Activated T-helper 1 cell treated with anti-CD3 and anti-CD28 coated beads, Interleukin-2, amount 50 U/mL, for 16 hours (primary cell): ENCODE data around the gene SEC24B.
A peak's percentile ranks its signal among the peaks of the same experiment; 100 is the strongest.
"Not testable (repeated sequence)": the region's sequence is repeated elsewhere in the genome, so short reads cannot be mapped to it uniquely, and the experiment has no call there.

Source experiments
- DNase-seq, 2 donors: peaks; one replicate each; pipeline ENCODE4 v3.0.0-alpha.2; 2020; ENCODE audit warnings: low read depth in 1 of 2, low spot score in 1 of 2

SEC24B gene

DNA sequence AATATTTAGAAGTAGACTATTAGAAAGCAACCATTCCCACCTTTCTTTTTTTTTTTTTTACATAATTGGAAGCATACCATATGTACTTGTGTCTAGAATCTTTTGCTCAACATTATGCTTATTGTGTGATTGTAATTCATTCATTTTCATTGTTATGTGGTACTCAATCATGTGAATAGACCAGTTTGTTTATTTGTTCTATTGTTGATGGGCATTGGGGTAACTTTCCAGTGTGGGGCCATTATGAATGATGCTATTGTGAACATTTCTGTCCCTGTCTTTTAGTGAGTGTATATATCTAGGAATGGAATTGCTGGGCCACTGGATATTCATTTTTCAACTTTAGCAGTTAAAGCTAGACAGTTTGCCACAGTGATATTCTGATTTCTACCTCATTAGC lies 63.9 kb downstream of the SEC24B start:
- no peak for DNase-seq

DNA sequence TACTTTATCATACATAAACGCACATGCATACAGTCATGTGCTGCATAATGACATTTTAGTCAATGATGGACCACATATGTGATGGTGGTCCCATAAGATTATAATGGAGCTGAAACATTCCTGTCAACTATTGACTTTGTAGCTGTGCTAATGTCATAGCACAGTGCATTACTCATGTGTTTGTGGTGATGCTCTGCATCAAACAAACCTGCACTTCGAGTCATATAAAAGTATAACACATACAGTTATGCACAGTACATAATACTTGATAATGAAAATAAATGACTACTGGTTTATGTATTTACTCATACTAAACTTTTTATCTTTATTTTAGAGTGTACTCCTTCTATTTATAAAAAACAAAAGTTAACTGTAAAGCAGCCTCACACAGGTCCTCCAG lies 65.9 kb downstream of the SEC24B start:
- no peak for DNase-seq

DNA sequence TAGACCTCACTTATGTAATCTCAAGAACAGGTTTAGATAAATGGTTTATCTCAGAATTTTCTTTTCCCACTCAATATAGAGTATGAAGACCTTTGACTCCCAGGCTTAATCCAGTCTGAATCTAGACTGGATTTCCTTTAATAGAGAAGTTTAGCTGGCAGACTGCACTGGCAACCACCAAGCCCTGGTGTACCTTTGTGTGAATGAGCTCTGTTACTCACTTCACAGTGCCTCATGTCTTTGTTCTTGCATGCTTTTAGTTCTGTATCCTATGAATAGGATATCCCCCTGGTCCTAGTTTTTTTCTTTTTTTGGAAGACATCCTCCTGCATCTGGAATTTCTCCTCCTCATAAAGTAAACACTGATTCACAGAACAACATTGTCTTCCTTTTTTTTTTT lies 73.3 kb downstream of the SEC24B start:
- no peak for DNase-seq

DNA sequence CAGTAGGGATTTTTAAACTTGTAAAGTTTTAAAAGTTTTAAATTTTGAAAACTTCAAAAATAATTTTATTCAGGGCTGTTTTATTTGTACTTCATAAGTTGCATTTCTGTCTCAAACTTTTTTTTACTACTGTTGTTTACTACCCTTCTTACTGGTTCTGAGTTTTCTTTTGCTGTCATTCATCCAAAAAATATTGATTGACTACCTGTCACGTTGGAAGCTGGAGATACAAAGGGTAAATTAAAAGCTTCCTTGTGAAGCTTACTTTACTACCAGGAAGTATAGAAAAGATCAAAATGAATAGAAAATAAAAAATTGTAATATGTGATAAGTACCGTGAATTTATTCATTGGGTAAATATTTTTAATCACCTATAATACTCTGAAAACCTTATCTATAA lies 77.1 kb downstream of the SEC24B start:
- no peak for DNase-seq

DNA sequence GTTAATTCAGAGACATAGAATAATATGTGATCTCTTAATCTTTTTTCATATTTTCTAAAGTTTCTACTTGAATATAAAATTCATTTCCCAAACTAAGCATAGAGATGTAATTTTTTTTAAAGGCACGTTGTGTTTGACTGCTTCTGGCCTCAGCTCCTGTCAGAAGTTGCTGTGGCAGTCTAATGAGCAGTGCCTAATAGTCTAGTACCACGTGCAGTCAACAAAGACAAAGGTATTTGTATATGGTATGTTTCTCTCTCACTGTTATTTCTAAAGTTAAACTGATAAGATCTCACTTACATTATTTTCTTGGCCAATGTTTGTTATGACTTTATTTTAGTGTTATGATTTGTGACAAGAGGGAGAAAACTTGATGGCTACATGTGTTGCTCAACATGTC lies 77.8 kb downstream of the SEC24B start:
- DNase-seq, result no peak

DNA sequence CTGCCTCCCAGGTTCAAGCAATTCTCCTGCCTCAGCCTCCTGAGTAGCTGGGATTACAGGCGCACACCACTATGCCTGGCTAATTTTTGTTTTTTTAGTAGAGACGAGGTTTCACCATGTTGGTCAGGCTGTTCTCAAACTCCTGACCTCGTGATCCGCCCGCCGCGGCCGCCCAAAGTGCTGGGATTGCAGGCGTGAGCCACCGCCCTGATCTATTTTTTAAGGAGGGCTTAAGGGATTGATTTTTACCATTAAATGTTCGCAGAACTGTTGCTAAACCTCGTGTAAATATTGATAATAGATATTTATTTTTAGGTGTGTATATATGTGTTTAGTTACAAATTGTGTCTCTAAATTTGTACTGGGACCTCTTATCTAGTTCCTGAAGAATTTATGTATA lies 79.8 kb downstream of the SEC24B start:
- not testable (repeated sequence) for DNase-seq

- no peak for DNase-seq
These were observed 98.6 kb downstream of the SEC24B start for GRCh38 chr4:109532182-109532581.

GRCh38 chr4:109545401-109545800 lies 111.8 kb downstream of the SEC24B start:
- DNase-seq, result no peak

DNA sequence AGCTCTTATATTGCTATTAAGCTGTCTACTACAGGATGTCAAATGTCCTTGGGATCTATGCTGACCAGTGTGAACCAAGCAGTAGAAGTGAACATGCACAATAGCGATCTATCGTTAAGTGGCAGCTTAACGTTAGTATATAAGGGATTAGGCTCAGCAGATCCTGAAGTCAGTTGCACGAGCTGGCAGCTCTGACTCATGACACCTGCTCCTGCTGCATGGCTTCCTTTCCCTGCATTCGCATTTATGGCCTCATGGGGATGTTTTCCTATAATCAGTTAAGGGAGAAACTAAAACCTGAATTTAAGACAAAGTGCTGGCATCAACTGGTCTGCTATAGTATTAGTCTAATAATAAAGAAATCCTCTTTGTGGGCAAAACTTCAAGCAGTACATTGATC lies 113.8 kb downstream of the SEC24B start:
- no peak for DNase-seq

DNA sequence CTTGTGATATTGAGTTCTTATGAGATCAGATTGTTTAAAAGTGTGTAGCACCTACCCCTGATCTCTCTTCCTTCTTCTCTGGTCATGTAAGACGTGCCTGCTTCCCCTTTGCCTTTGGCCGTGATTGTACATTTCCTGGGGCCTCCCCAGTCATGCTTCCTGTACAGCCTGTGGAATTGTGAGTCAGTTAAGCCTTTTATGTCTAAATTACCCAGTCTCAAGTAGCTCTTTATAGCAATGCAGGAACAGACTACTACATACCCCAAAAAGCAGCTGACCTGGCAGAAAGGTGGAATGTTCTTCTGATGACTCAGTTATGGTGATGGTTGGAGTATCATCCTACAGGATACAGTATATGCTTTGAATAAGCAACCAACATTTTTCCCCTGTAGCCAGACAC lies 115.0 kb downstream of the SEC24B start:
- DNase-seq, result no peak

- no peak for DNase-seq
These were observed 118.6 kb downstream of the SEC24B start for GRCh38 chr4:109552237-109552636.

DNA sequence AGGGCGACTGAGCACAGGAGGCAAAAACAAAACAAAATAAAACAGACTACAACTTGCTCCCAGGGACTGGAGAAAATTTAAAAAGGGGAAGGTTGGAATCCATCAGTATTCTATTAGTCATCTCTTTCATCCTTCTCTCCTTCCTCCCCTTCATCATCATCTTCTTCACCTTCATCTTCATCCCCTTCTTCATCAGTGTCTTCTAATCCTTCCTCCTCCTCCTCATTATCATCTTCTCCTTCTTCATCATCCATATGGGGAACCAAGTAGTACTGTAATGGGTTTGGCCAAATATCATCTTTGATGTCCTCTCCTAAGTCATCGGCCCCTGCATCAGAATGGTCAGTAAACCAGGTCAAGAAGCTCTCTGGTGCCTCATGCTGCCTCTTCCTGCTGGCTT lies 119.5 kb downstream of the SEC24B start:
- no peak for DNase-seq

DNA sequence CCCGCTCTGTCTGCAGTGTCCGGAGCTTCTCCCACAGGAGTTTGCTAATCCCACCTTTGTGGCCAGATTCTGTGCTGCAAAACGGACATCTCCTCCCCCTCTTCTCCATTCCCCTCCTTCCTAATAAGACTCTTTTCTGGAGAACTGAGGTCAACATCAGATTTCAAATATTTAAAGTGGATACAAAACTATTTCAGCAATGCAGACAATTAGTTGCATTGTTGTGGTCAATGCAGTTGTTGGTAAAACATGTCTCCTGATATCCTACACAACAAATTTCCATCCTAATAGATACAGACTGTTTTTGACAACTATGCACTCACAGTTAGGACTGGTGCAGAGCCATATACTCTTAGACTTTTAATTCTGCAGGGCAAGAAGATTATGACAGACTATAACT lies 121.4 kb downstream of the SEC24B start:
- DNase-seq, result no peak

DNA sequence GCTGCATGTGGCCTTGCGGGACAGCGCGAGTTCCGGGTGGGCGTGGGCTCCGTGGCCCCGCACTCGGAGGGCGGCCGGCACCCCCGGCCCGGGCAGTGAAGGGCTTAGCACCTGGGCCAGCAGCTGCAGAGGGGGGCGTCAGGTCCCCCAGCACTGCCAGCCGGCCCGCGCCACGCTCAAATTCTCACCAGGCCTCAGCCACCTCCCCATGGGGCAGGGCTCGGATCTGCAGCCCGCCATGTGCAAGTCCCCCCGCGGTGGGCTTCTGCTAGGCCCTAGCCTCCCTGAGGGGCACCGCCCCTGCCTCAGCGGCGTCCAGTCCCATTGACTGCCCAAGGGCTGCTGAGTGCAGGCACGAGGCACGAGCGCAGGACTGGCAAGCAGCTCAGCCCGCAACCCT lies 123.8 kb downstream of the SEC24B start:
- no peak for DNase-seq

- DNase-seq, result not testable (repeated sequence)
These were observed 124.5 kb downstream of the SEC24B start for GRCh38 chr4:109558095-109558494.

DNA sequence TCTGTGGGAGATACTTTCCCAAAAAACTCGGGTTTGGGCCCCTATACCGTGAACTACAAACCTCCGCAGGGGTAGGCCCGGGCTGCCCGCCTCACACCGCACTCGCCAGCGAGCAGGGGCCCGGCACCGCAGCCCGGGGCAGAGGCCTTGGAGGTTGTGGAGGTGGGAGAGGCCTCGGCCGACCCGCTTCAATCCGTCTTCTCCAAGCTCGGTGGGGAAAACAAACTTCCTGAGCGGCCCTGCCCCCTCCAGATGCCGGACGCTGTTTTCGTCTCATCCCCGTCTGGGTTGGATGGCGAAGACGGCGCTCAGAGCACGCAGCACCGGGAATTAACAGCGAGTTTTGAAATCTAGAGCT lies 126.0 kb downstream of the SEC24B start:
- peak; percentile 21 to 34 for DNase-seq

GRCh38 chr4:109559983-109560686 lies 126.5 kb downstream of the SEC24B start, which contains the start of gene MCUB:
Gene MCUB, plus strand, starts transcription at chr4:109560246. Its CDS starts 92 bp downstream, at chr4:109560338.
- DNase-seq, result peak; percentile 80 to 84

DNA sequence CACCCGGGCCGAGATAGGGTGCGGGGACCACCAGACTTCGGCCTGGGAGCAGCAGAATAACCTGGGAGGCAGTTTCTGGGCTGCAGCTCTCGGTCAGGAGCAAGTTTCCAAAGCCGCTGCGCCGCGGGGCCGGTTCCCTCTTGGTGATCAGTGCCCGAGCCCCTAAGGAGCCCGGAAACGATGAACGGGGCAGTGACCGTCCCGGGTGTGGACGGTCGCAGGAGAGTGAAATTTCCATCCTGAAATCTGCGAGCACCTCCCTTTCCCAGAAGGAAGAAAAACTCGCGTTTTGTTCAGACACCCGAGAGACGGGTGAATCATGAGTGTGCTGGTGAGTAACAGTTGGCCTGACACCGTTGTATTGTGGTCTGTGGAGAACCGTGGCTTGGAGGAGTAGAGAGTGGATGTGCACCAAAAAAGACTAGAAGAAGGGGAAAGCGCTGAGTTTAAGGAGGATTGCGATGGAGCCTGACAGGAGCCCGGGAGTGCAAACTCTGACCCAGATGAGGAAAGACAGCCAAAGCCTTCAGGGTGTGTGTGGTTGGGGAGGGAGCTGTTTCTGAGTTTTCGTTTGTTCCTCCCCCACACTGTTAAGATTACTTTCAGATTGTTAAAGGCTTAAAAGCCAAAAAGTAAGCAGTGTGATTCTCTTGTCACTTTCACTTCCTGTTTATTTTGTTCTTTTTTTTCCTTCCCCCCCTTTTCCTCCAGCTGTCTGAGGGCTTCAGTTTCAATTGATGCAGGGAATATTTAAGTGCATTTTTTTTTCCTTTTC lies 127.3 kb downstream of the SEC24B start:
- peak; percentile 11 to 23 for DNase-seq

DNA sequence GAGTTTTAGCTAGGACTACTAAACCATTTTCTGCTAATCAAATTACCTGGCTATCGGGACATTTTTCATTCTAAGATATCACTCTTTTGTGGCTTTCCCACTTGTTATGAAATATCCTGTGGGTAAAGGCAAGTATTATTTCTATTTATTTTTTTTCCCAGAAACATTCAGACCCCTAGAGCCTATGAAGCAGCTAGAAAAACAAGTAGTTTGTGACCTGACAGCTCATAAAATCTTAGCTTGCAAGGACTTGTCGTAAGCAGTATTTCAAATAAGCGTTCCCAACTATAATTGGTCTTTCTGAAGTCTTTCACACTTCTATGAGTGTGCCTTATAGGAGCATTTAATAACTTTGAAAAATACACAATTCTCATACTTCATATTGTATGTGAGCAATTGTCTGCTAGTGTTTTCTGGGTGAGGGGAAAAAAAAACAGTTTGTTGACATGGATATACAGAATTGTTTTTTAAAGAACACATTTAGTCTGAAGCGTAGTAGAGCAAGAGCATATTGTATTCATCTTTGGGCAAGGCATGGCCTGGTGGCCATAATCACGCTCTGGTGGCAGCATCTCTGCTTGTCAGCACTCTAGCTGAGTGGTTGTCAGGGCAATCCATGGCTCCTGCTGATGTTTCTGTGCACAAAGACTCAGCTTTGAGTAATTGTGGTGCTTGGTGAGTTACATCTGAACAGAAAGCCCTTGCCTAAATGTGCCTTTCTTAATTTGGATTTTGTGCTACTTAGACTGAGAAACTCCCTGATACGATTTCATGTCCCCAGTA lies 129.0 kb downstream of the SEC24B start:
- DNase-seq, result no peak

DNA sequence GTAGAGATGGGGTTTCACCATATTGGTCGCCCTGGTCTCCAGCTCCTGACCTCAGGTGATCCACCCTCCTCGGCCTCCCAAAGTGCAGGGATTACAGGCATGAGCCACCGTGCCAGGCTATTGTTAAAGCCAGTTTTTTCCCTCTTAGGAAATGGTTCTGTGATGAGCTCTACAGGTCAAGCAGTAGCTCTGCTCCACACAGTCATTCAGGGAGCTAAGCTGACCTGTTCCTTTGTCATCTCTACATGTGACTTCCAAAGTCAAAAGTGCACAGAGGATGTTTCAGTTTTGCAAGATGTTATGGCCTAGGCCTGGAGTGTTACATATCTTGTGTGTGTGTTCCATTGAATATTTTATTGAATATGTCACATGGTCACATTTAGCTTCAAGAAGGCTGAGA lies 137.9 kb downstream of the SEC24B start:
- no peak for DNase-seq

DNA sequence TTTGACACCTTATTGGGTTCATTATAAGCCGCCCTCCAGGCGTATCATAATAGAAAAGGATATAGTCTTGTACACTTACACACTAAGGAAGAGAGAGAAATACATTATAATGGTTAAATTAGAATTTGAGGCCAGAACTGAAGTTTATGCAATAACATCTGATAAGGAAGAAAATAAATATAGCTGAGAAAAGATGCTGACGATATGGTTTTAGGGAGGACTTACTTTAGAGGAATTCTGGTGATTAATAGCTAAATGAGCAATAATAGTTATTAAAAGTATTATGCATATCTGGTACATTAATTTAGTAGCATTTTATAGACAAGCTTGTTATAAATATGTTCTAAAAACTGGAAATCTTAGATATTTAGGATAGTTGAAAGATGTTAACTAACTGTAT lies 138.5 kb downstream of the SEC24B start:
- no peak for DNase-seq

- no peak for DNase-seq
These were observed 140.8 kb downstream of the SEC24B start for GRCh38 chr4:109574443-109574850.
